SH-SY5Y (cell line): ENCODE measurements around the gene MPZ.

Experiments used
- GATA2 ChIP-seq: IDR thresholded peaks from 2 replicates; pipeline ENCODE4 v1.6.1; 2011; ENCODE audit warnings: mild to moderate bottlenecking, low read depth, low read length
- GATA3 ChIP-seq: IDR thresholded peaks from 2 replicates; pipeline ENCODE4 v1.6.1; 2011; ENCODE audit warnings: low read depth, mild to moderate bottlenecking, low read length, moderate library complexity

MPZ gene

GRCh38 chr1:161273402-161273801 lies 36.4 kb downstream of the MPZ start:
- no peak for TF ChIP-seq GATA3
- no peak for TF ChIP-seq GATA2

GRCh38 chr1:161267321-161267720 lies 42.4 kb downstream of the MPZ start:
- no peak for TF ChIP-seq GATA2
- no peak for TF ChIP-seq GATA3

- TF ChIP-seq GATA2 = no peak
- no peak for TF ChIP-seq GATA3
Observed at GRCh38 chr1:161266836-161267235, 42.9 kb downstream of the MPZ start.

GRCh38 chr1:161266202-161266601 lies 43.6 kb downstream of the MPZ start:
- no peak for TF ChIP-seq GATA3
- no peak for TF ChIP-seq GATA2

- no peak for TF ChIP-seq GATA3
- no peak for TF ChIP-seq GATA2
Observed at GRCh38 chr1:161265305-161265704, 44.5 kb downstream of the MPZ start.

GRCh38 chr1:161261261-161262235 lies 48.2 kb downstream of the MPZ start:
- TF ChIP-seq GATA3 (no peak), GATA2 (no peak)

- TF ChIP-seq GATA2 (no peak), GATA3 (no peak)
Observed at GRCh38 chr1:161260376-161261260, 49.1 kb downstream of the MPZ start.

- no peak for TF ChIP-seq GATA3
- TF ChIP-seq GATA2 = no peak
Observed at GRCh38 chr1:161259765-161260164, 50.0 kb downstream of the MPZ start.

- TF ChIP-seq GATA2 (no peak), GATA3 (no peak)
Observed at GRCh38 chr1:161259345-161259702, 50.4 kb downstream of the MPZ start.

GRCh38 chr1:161258439-161259344 lies 51.1 kb downstream of the MPZ start, which contains the start of gene PCP4L1:
TSS of gene PCP4L1 (plus strand) at chr1:161258745. CDS start at chr1:161258975, 230 bp downstream.
- TF ChIP-seq GATA3 = no peak
- no peak for TF ChIP-seq GATA2
